ENCODE data around the gene STRA8.

GRCh38 chr7:135217645-135218509, 15.8 kb upstream of the STRA8 start:
- TF ChIP-seq, protein P1, sequence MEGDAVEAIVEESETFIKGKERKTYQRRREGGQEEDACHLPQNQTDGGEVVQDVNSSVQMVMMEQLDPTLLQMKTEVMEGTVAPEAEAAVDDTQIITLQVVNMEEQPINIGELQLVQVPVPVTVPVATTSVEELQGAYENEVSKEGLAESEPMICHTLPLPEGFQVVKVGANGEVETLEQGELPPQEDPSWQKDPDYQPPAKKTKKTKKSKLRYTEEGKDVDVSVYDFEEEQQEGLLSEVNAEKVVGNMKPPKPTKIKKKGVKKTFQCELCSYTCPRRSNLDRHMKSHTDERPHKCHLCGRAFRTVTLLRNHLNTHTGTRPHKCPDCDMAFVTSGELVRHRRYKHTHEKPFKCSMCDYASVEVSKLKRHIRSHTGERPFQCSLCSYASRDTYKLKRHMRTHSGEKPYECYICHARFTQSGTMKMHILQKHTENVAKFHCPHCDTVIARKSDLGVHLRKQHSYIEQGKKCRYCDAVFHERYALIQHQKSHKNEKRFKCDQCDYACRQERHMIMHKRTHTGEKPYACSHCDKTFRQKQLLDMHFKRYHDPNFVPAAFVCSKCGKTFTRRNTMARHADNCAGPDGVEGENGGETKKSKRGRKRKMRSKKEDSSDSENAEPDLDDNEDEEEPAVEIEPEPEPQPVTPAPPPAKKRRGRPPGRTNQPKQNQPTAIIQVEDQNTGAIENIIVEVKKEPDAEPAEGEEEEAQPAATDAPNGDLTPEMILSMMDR (IDR thresholded peaks at IDR 0.05; ENCODE audit: low read depth, low read length) = no peak
- TF ChIP-seq POLR2A (IDR thresholded peaks at IDR 0.05; ENCODE audit: extremely low read depth, insufficient read length) = no peak
- TF ChIP-seq, protein P2, sequence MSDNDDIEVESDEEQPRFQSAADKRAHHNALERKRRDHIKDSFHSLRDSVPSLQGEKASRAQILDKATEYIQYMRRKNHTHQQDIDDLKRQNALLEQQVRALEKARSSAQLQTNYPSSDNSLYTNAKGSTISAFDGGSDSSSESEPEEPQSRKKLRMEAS (IDR thresholded peaks at IDR 0.05; ENCODE audit: low read depth, low read length) = no peak
- TF ChIP-seq MYC (IDR thresholded peaks at IDR 0.05; ENCODE audit: low read depth, low read length) = no peak
